ENCODE measurements around the gene STPG1. TPM values are rescaled to one million over a fixed set of nuclear protein-coding genes. Genes with fewer than 3 reads are reported as not detected.

The STPG1 gene
- total and polyA plus RNA-seq, 9 of the 15 experiments (the other 6 are each of a cell fraction or from before 2014, with no cell fraction given) = 5.0 to 11.9 (median 8.3) TPM

DNA sequence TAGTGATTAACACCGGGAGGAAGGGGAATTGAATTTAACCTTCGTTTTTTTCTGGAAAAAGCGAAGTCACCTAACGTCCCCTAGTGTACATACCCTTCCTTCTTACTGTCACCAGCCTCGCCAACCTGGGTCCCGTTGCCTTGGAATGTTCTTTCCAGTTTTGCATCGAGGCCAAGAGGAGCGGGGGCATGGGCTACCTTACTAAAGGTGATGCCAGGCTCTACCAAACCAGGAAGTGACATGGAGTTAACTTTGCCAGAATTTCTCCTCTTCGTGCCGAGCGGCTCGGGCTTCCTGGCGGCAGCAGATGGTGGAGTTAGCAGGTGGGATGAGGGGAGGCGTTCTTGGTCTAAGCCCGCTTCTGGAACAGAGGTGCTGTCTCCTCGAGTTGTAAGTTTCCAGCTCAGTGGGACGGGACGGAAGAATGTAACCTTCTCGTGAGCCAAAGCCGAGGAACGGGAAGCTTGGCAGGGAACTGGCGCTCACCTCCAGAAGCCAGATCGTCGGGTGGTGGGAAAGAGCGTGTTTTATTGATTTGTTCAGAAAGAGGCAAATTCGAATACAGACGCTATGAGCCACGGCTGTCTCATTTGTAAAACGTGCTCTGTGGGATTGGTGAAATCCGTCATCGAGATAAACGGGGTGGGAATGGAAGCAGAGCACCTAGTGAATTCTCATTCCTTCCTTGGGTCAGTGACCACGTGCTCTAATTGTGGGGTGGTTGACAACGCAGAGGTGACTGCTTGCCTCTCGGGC is 2.5 kb upstream of the STPG1 start (continued):
- TF ChIP-seq PML (IDR thresholded peaks at IDR 0.05; ENCODE audit: low read length) (0 out of 2 replicates have a peak, but pooled peaks have one; percentile 11), ZBTB1 (CRISPR knock-in tag; IDR thresholded peaks at IDR 0.05; ENCODE audit: borderline replicate concordance, low read depth) (peak; percentile 48; the same call in 1 of the 2 replicates), FOS (IDR thresholded peaks at IDR 0.05; ENCODE audit: extremely low read depth, insufficient read length) (no peak), YY1 (IDR thresholded peaks at IDR 0.05; ENCODE audit: borderline replicate concordance in 1 of 3, control insufficient read depth in 1 of 3, extremely low read depth in 1 of 3, insufficient read depth in 3 of 3, insufficient read length in 1 of 3, insufficient replicate concordance in 2 of 3, low read depth in 1 of 3, low read length in 2 of 3) (peak in 1 of 3 experiments; percentile 7), ZZZ3 (IDR thresholded peaks at IDR 0.05) (no peak), MXI1 (IDR thresholded peaks at IDR 0.05; ENCODE audit: low read depth, low read length) (no peak), ZNF253 (CRISPR knock-in tag; conservative IDR thresholded peaks at IDR 0.05) (no peak), ZFX (CRISPR knock-in tag; IDR thresholded peaks at IDR 0.05) (no peak), BACH1 (tag; IDR thresholded peaks at IDR 0.05) (no peak)
- TF ChIP-seq, protein P1, sequence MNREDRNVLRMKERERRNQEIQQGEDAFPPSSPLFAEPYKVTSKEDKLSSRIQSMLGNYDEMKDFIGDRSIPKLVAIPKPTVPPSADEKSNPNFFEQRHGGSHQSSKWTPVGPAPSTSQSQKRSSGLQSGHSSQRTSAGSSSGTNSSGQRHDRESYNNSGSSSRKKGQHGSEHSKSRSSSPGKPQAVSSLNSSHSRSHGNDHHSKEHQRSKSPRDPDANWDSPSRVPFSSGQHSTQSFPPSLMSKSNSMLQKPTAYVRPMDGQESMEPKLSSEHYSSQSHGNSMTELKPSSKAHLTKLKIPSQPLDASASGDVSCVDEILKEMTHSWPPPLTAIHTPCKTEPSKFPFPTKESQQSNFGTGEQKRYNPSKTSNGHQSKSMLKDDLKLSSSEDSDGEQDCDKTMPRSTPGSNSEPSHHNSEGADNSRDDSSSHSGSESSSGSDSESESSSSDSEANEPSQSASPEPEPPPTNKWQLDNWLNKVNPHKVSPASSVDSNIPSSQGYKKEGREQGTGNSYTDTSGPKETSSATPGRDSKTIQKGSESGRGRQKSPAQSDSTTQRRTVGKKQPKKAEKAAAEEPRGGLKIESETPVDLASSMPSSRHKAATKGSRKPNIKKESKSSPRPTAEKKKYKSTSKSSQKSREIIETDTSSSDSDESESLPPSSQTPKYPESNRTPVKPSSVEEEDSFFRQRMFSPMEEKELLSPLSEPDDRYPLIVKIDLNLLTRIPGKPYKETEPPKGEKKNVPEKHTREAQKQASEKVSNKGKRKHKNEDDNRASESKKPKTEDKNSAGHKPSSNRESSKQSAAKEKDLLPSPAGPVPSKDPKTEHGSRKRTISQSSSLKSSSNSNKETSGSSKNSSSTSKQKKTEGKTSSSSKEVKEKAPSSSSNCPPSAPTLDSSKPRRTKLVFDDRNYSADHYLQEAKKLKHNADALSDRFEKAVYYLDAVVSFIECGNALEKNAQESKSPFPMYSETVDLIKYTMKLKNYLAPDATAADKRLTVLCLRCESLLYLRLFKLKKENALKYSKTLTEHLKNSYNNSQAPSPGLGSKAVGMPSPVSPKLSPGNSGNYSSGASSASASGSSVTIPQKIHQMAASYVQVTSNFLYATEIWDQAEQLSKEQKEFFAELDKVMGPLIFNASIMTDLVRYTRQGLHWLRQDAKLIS (CRISPR knock-in tag; IDR thresholded peaks at IDR 0.05) = 0 out of 2 replicates have a peak, but pooled peaks have one; percentile 44
- TF ChIP-seq, protein P2, sequence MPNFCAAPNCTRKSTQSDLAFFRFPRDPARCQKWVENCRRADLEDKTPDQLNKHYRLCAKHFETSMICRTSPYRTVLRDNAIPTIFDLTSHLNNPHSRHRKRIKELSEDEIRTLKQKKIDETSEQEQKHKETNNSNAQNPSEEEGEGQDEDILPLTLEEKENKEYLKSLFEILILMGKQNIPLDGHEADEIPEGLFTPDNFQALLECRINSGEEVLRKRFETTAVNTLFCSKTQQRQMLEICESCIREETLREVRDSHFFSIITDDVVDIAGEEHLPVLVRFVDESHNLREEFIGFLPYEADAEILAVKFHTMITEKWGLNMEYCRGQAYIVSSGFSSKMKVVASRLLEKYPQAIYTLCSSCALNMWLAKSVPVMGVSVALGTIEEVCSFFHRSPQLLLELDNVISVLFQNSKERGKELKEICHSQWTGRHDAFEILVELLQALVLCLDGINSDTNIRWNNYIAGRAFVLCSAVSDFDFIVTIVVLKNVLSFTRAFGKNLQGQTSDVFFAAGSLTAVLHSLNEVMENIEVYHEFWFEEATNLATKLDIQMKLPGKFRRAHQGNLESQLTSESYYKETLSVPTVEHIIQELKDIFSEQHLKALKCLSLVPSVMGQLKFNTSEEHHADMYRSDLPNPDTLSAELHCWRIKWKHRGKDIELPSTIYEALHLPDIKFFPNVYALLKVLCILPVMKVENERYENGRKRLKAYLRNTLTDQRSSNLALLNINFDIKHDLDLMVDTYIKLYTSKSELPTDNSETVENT (CRISPR knock-in tag; IDR thresholded peaks at IDR 0.05) = 0 out of 2 replicates have a peak, but pooled peaks have one; percentile 33
- TF ChIP-seq, protein P3, sequence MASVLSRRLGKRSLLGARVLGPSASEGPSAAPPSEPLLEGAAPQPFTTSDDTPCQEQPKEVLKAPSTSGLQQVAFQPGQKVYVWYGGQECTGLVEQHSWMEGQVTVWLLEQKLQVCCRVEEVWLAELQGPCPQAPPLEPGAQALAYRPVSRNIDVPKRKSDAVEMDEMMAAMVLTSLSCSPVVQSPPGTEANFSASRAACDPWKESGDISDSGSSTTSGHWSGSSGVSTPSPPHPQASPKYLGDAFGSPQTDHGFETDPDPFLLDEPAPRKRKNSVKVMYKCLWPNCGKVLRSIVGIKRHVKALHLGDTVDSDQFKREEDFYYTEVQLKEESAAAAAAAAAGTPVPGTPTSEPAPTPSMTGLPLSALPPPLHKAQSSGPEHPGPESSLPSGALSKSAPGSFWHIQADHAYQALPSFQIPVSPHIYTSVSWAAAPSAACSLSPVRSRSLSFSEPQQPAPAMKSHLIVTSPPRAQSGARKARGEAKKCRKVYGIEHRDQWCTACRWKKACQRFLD (CRISPR knock-in tag; IDR thresholded peaks at IDR 0.05) = peak; percentile 82; the same call in 1 of the 2 replicates
- TF ChIP-seq, protein P4, sequence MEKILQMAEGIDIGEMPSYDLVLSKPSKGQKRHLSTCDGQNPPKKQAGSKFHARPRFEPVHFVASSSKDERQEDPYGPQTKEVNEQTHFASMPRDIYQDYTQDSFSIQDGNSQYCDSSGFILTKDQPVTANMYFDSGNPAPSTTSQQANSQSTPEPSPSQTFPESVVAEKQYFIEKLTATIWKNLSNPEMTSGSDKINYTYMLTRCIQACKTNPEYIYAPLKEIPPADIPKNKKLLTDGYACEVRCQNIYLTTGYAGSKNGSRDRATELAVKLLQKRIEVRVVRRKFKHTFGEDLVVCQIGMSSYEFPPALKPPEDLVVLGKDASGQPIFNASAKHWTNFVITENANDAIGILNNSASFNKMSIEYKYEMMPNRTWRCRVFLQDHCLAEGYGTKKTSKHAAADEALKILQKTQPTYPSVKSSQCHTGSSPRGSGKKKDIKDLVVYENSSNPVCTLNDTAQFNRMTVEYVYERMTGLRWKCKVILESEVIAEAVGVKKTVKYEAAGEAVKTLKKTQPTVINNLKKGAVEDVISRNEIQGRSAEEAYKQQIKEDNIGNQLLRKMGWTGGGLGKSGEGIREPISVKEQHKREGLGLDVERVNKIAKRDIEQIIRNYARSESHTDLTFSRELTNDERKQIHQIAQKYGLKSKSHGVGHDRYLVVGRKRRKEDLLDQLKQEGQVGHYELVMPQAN (IDR thresholded peaks at IDR 0.05; ENCODE audit: borderline replicate concordance) = peak; percentile 48; the same call in 1 of the 2 replicates
- TF ChIP-seq, protein P5, sequence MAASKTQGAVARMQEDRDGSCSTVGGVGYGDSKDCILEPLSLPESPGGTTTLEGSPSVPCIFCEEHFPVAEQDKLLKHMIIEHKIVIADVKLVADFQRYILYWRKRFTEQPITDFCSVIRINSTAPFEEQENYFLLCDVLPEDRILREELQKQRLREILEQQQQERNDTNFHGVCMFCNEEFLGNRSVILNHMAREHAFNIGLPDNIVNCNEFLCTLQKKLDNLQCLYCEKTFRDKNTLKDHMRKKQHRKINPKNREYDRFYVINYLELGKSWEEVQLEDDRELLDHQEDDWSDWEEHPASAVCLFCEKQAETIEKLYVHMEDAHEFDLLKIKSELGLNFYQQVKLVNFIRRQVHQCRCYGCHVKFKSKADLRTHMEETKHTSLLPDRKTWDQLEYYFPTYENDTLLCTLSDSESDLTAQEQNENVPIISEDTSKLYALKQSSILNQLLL (CRISPR knock-in tag; IDR thresholded peaks at IDR 0.05; ENCODE audit: borderline replicate concordance) = no peak
